Activated CD4-positive, alpha-beta T cell treated with anti-CD3 and anti-CD28 coated beads for 36 hours (primary cell): Measurements from ENCODE around the gene NEURL2. TPM values are rescaled to one million over a fixed set of nuclear protein-coding genes. Genes with fewer than 3 reads are reported as not detected.
"Not testable (repeated sequence)": the region's sequence is repeated elsewhere in the genome, so short reads cannot be mapped to it uniquely, and the experiment has no call there.

Source experiments
- ATAC-seq: fragments of 200-7000 bp; cut with Tn5 transposase; one replicate; pipeline ENCODE4 v1.10.0; 2021; ENCODE audit warnings: mild to moderate bottlenecking, moderate library complexity
- CTCF ChIA-PET: fragments of 350-600 bp; sonication (Branson Sonifier 250); formaldehyde crosslinking; loops from one replicate; lab custom pipeline; 2021; ENCODE audit warnings: antibody characterized with exemption; lab: Charles Lee
- POLR2A ChIA-PET: fragments of 350-600 bp; sonication (Branson Sonifier 250); formaldehyde crosslinking; loops from one replicate; lab custom pipeline; 2021; ENCODE audit warnings: antibody characterized with exemption, inconsistent platforms; lab: Charles Lee
- DNase-seq: peaks from one replicate; pipeline ENCODE4 v3.0.0-alpha.2; 2020
- H3K27ac Mint-ChIP-seq: one replicate; pipeline ENCODE4 v1.8.0; 2021; ENCODE audit warnings: mixed read lengths
- H3K27me3 Mint-ChIP-seq: one replicate; pipeline ENCODE4 v1.8.0; 2021; ENCODE audit warnings: mixed read lengths
- H3K36me3 Mint-ChIP-seq: one replicate; pipeline ENCODE4 v1.8.0; 2021; ENCODE audit warnings: low read depth, mixed read lengths
- H3K4me1 Mint-ChIP-seq: one replicate; pipeline ENCODE4 v1.8.0; 2021; ENCODE audit warnings: mixed read lengths
- H3K4me3 Mint-ChIP-seq: one replicate; pipeline ENCODE4 v1.8.0; 2021; ENCODE audit warnings: mild to moderate bottlenecking, moderate library complexity, mixed read lengths
- H3K9me3 Mint-ChIP-seq: one replicate; pipeline ENCODE4 v1.8.0; 2021; ENCODE audit warnings: low read depth, mixed read lengths
- intact Hi-C, 2 experiments: fragments of 100-400 bp; cut with DNase I in 1 of 2; cut with micrococcal nuclease in 1 of 2; formaldehyde crosslinking; loops; one replicate each; pipeline versions ENCODE4 v1.14.2 to v1.15.1; 2022 to 2024; cut with DNase I, micrococcal nuclease
- total RNA-seq, 2 experiments: library from RNA; stranded (reverse); gene quantifications; one replicate each; pipeline ENCODE4 v1.2.3, GENCODE V29; 2021

NEURL2 gene
- total RNA-seq, 2 experiments from 2014 or later, result 1.2 to 1.9 TPM

- no peaks in the 10 kb centered on the region for H3K36me3 Mint-ChIP-seq
- DNase-seq (no peak), ATAC-seq (no peak)
- H3K4me3 Mint-ChIP-seq, result no peak overlapping the region
- H3K9me3 Mint-ChIP-seq, result no peaks in the 10 kb centered on the region
- peaks cover 9% of the 10 kb centered on the region for H3K27me3 Mint-ChIP-seq
- H3K27ac Mint-ChIP-seq, result no peak overlapping the region
- POLR2A ChIA-PET, result no interaction called here
- CTCF ChIA-PET, result interaction anchor here (1.5 kb wide), 2 partner anchors 50 to 111 kb away, joined by 3 to 4 read pairs; no protein-coding TSS in a partner anchor
- peaks cover 16% of the 10 kb centered on the region for H3K4me1 Mint-ChIP-seq
- intact Hi-C loops, result no loop called here
Observed at GRCh38 chr20:45909336-45909808, 18.4 kb upstream of the NEURL2 start.

DNA sequence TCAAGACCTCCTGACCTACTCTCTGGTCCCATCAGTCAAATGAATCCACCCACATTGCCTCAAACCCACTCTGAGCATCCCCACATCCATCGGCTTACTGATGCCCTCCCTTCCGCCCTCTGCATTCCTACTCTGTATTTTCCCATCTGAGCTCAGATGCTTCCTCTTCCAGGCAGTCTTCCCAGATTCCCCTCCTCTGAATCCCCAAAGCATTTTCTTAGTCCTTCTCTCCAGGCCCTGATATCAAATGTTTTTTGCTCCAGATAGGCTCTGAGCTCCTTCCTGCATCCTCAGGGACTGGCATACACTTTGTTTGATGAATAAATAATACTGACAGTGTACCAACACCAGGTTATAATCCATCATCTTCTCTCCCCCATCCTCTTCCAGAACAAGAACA is 17.1 kb upstream of the NEURL2 start:
- H3K27me3 Mint-ChIP-seq, result peaks cover 4% of the 10 kb centered on the region
- H3K36me3 Mint-ChIP-seq, result no peaks in the 10 kb centered on the region
- POLR2A ChIA-PET, result no interaction called here
- no peak overlapping the region for H3K27ac Mint-ChIP-seq
- no peak for DNase-seq
- H3K4me3 Mint-ChIP-seq, result no peak overlapping the region
- peaks cover 16% of the 10 kb centered on the region for H3K4me1 Mint-ChIP-seq
- CTCF ChIA-PET, result interaction anchor here (1.0 kb wide), 1 partner anchor 15 kb away, joined by 3 read pairs; no protein-coding TSS in a partner anchor
- H3K9me3 Mint-ChIP-seq, result no peaks in the 10 kb centered on the region
- intact Hi-C loops, result no loop called here
- no peak for ATAC-seq

DNA sequence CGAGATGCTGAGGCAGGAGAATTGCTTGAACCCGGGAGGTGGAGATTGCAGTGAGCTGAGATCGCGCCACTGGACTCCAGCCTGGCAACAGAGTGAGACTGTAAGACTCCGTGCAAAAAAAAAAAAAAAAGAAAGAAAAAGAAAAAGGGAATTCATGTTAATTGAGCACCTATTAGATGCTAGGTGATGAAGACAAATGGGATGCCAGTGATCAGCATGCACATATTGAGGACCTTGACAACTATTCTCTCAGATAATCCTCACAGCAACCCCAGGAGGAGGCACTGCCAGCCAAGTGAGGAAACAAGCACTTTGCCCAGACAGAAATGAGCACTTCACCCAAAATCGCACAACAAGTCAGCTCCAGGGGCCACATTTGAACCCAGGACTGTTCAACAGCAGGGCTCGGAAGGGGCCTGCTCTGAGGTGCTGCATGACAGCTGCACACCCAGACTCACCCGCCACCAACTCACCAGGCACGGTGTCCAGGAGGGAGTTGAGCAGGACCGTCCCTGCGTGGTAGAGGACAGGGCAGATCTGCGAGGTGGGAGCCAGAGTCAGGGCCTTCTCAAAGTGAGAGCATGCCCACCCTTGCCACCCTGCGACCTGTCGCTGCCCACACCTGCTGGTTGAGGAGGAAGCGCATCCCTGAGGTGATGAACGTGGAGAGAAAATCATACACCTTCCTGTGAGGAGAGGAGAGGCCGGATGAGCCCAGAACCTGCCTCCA is 16.4 kb upstream of the NEURL2 start:
- ChIA-PET CTCF (interaction anchor here (1.0 kb wide), 1 partner anchor 15 kb away, joined by 3 read pairs; no protein-coding TSS in a partner anchor), POLR2A (no interaction called here)
- Mint-ChIP-seq H3K4me3 (no peak overlapping the region), H3K27me3 (peaks cover 2% of the 10 kb centered on the region), H3K4me1 (peaks cover 13% of the 10 kb centered on the region), H3K27ac (no peak overlapping the region), H3K36me3 (no peaks in the 10 kb centered on the region), H3K9me3 (no peaks in the 10 kb centered on the region)
- no peak for ATAC-seq
- intact Hi-C loops, result no loop called here
- no peak for DNase-seq

- Mint-ChIP-seq H3K9me3 (no peaks in the 10 kb centered on the region), H3K27ac (no peak overlapping the region), H3K27me3 (no peaks in the 10 kb centered on the region), H3K4me1 (peaks cover 2% of the 10 kb centered on the region), H3K4me3 (no peak overlapping the region), H3K36me3 (no peaks in the 10 kb centered on the region)
- DNase-seq (no peak), ATAC-seq (no peak)
- intact Hi-C loops, result no loop called here
- POLR2A ChIA-PET, result interaction anchor here (0.5 to 0.6 kb wide), 2 partner anchors 109 to 211 kb away, joined by 7 read pairs; no protein-coding TSS in a partner anchor
- CTCF ChIA-PET, result interaction anchor here (0.7 to 1.0 kb wide), 4 partner anchors 18 to 109 kb away, joined by 3 to 4 read pairs (median 3); no protein-coding TSS in a partner anchor
Observed at GRCh38 chr20:45905505-45906079, 14.6 kb upstream of the NEURL2 start.

DNA sequence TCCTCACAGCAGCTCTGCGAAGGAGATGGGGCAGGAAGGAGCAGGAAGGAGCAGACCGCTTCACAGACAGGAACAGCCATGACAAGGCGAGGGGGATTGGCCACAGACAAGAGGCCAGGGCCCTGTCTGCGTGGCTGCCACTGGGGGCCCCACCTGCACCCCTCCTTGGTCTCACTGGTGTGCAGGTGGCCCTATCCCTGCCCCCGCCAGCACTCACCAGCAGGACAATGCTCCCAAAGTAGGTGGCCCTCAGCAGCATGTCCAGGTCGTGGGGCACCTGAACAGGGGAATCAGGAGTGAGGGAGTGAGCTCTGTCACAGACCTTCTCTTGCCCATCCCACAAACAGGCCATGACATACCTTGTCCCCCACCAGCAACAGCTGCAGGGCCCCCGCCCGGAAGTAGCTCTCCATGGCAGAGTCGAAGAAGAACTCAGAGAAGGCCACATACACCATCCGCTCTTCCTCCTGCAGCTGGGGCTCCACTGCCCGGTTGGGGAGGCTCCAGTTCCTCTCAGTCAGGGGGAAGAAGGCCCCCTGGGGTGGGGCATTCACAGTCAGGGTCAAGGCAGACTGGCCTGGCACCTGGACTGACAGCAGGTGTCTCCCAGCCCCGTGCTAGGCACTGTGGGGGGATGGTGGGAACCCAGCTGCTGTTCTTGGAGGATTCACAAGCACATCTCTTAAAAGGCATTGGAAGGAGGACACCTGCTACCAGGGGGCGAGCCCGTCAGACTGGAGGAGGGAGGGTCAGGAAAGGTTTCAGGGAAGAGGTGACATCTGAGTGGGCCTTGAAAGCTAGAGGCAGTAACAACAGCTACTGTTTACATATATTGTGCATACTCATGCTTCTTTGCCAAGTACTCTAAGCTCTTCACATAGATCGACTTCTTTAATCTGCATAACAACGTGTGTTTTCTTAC is 13.8 kb upstream of the NEURL2 start:
- no peak for ATAC-seq
- H3K4me1 Mint-ChIP-seq, result no peaks in the 10 kb centered on the region
- POLR2A ChIA-PET, result interaction anchor here (0.5 kb wide), 1 partner anchor 212 kb away, joined by 7 read pairs; no protein-coding TSS in a partner anchor
- no peaks in the 10 kb centered on the region for H3K36me3 Mint-ChIP-seq
- no peak overlapping the region for H3K27ac Mint-ChIP-seq
- CTCF ChIA-PET, result interaction anchor here (0.7 to 1.0 kb wide), 4 partner anchors 19 to 109 kb away, joined by 3 to 4 read pairs (median 3); no protein-coding TSS in a partner anchor
- intact Hi-C loops, result no loop called here
- H3K9me3 Mint-ChIP-seq, result no peaks in the 10 kb centered on the region
- no peak overlapping the region for H3K4me3 Mint-ChIP-seq
- H3K27me3 Mint-ChIP-seq, result no peaks in the 10 kb centered on the region
- no peak for DNase-seq

GRCh38 chr20:45902199-45902701 is 11.2 kb upstream of the NEURL2 start:
- no peak overlapping the region for H3K27ac Mint-ChIP-seq
- ATAC-seq (no peak), DNase-seq (no peak)
- H3K36me3 Mint-ChIP-seq, result peaks cover 2% of the 10 kb centered on the region
- no peak overlapping the region for H3K4me3 Mint-ChIP-seq
- H3K4me1 Mint-ChIP-seq, result no peaks in the 10 kb centered on the region
- intact Hi-C loops, result no loop called here
- ChIA-PET POLR2A (interaction anchor here (0.7 kb wide), 1 partner anchor 33 kb away, joined by 3 read pairs; no protein-coding TSS in a partner anchor), CTCF (interaction anchor here (0.5 to 1.1 kb wide), 3 partner anchors 22 to 99 kb away, joined by 3 read pairs; no protein-coding TSS in a partner anchor)
- no peaks in the 10 kb centered on the region for H3K9me3 Mint-ChIP-seq
- H3K27me3 Mint-ChIP-seq, result no peaks in the 10 kb centered on the region

DNA sequence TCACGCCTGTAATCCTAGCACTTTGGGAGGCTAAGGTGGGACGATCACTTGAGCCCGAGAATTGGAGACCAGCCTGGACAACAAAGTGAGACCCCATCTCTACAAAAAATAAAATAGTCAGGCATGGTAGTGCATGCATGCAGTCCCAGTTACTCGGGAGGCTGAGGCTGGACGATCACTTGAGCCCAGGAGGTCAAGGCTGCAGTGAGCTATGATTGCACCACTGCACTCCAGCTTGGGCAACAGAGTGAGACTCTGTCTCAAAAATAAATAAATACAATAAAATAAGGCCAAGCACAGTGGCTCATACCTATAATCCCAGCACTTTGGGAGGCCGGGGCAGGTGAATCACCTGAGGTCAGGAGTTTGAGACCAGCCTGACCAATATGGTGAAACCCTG is 10.3 kb upstream of the NEURL2 start:
- H3K27me3 Mint-ChIP-seq, POLR2A ChIA-PET, ATAC-seq, intact Hi-C loops, DNase-seq, H3K4me3 Mint-ChIP-seq, H3K27ac Mint-ChIP-seq, H3K36me3 Mint-ChIP-seq, H3K4me1 Mint-ChIP-seq, H3K9me3 Mint-ChIP-seq: not testable (repeated sequence)
- CTCF ChIA-PET, result interaction anchor here (1.1 kb wide), 1 partner anchor 76 kb away, joined by 3 read pairs; no protein-coding TSS in a partner anchor

- POLR2A ChIA-PET, result interaction anchor here (0.5 kb wide), 1 partner anchor 144 kb away, joined by 7 read pairs; no protein-coding TSS in a partner anchor
- H3K27me3 Mint-ChIP-seq, result no peaks in the 10 kb centered on the region
- no peaks in the 10 kb centered on the region for H3K9me3 Mint-ChIP-seq
- H3K36me3 Mint-ChIP-seq, result peaks cover 9% of the 10 kb centered on the region
- no peaks in the 10 kb centered on the region for H3K4me1 Mint-ChIP-seq
- intact Hi-C loops, result no loop called here
- DNase-seq, result no peak
- ATAC-seq, result no peak
- H3K4me3 Mint-ChIP-seq, result no peak overlapping the region
- no peak overlapping the region for H3K27ac Mint-ChIP-seq
- CTCF ChIA-PET, result no interaction called here
Observed at GRCh38 chr20:45899046-45899835, 8.2 kb upstream of the NEURL2 start.

GRCh38 chr20:45898285-45898684 is 7.3 kb upstream of the NEURL2 start:
- CTCF ChIA-PET, result no interaction called here

GRCh38 chr20:45897692-45898091 is 6.7 kb upstream of the NEURL2 start:
- H3K4me1 Mint-ChIP-seq, result peaks cover 10% of the 10 kb centered on the region
- intact Hi-C loops, result no loop called here
- H3K27me3 Mint-ChIP-seq, result no peaks in the 10 kb centered on the region
- H3K36me3 Mint-ChIP-seq, result peaks cover 14% of the 10 kb centered on the region
- no peaks in the 10 kb centered on the region for H3K9me3 Mint-ChIP-seq
- POLR2A ChIA-PET, result no interaction called here
- no peak overlapping the region for H3K27ac Mint-ChIP-seq
- ATAC-seq (no peak), DNase-seq (no peak)
- no peak overlapping the region for H3K4me3 Mint-ChIP-seq
- CTCF ChIA-PET, result no interaction called here

More at GRCh38 chr20:45898285-45898684, 7.3 kb upstream of the NEURL2 start:
- H3K4me3 Mint-ChIP-seq, result no peak overlapping the region
- intact Hi-C loops, result no loop called here
- peaks cover 14% of the 10 kb centered on the region for H3K36me3 Mint-ChIP-seq
- no peaks in the 10 kb centered on the region for H3K27me3 Mint-ChIP-seq
- POLR2A ChIA-PET, result interaction anchor here (0.6 kb wide), 1 partner anchor 19 kb away, joined by 3 read pairs; no protein-coding TSS in a partner anchor
- peaks cover 5% of the 10 kb centered on the region for H3K4me1 Mint-ChIP-seq
- no peaks in the 10 kb centered on the region for H3K9me3 Mint-ChIP-seq
- no peak overlapping the region for H3K27ac Mint-ChIP-seq
- DNase-seq (no peak), ATAC-seq (no peak)
